Measurements from ENCODE around the gene ADCY7. TPM values are rescaled to one million over a fixed set of nuclear protein-coding genes. Genes with fewer than 3 reads are reported as not detected.

Gene ADCY7
- total and polyA plus RNA-seq, 9 of the 15 experiments (the other 6 are each of a cell fraction or from before 2014, with no cell fraction given): 2.3 to 108 (median 28.6) TPM

- BruUV-seq (replicated peaks): no TSS peak
- ATAC-seq: peak; percentile 4; the same call in 2 of the 3 replicates
- Histone ChIP-seq H3K9me1 (ENCODE audit: control insufficient read depth, insufficient read depth, low read length) (no peaks in the 10 kb centered on the region), H3K9me3 (replicated peaks; ENCODE audit: control insufficient read depth, insufficient read depth, low read depth, low read length) (no peaks in the 10 kb centered on the region), H3K4me1 (replicated peaks in 1 of 2; ENCODE audit: control insufficient read depth in 2 of 2, insufficient read depth in 2 of 2, low read length in 2 of 2) (peaks cover 67 to 82% of the 10 kb centered on the region in 2 experiments), H3K79me2 (ENCODE audit: control insufficient read depth, insufficient read depth, low read length) (peaks cover 82% of the 10 kb centered on the region), H3K27me3 (ENCODE audit: control insufficient read depth in 2 of 2, insufficient read depth in 2 of 2, low read length in 2 of 2) (no peaks in the 10 kb centered on the region), H2AFZ (ENCODE audit: low read depth, low read length) (peak overlapping the region; percentile 85), H3K36me3 (ENCODE audit: control insufficient read depth, insufficient read depth, low read length) (peaks cover 3% of the 10 kb centered on the region; the same call in 1 of the 3 replicates), H3K9ac (ENCODE audit: insufficient read depth in 1 of 2, low read depth in 2 of 2, low read length in 2 of 2) (peak overlapping the region; percentile 80 to 85; a peak in 3 of 4 replicates), H3K4me3 (peak overlapping the region; percentile 21; the same call in 1 of the 2 replicates), H3K27ac (ENCODE audit: extremely low read depth, low read depth, low read length) (peak overlapping the region; percentile 91), H3K4me2 (ENCODE audit: insufficient read depth, low read length) (peak overlapping the region; percentile 80), H4K20me1 (replicated peaks; ENCODE audit: control insufficient read depth, insufficient read depth, low read length) (no peaks in the 10 kb centered on the region)
- peak in 1 of 4 experiments; percentile 56 for DNase-seq (ENCODE audit: extremely low read depth in 1 of 4, low spot score in 3 of 4)
- FAIRE-seq: no peak
- ChIA-PET POLR2A (interaction anchor here (0.6 to 3.8 kb wide), 4 partner anchors 9 to 14 kb away, joined by 4 to 34 read pairs (median 18); no protein-coding TSS in a partner anchor), CTCF (ENCODE audit: low intra/inter-chr PET ratio) (interaction anchor here (0.7 kb wide), 1 partner anchor 94 kb away, joined by 4 read pairs; no protein-coding TSS in a partner anchor)
- intact Hi-C loops (cut with micrococcal nuclease): no loop called here
- in situ Hi-C loops (cut with MboI): loop anchor here (25.0 kb wide), 1 partner anchor 1652 kb away; the partner anchor contains the start of gene N4BP1
- WGBS (ENCODE audit: insufficient coverage, low coverage, missing lambda C conversion rate): 7% methylated on average over 7 of the region's 8 CpGs
- TF ChIP-seq ZNF143 (CRISPR knock-in tag; IDR thresholded peaks at IDR 0.05) (no peak), SMARCE1 (IDR thresholded peaks at IDR 0.05) (no peak), GTF3C2 (IDR thresholded peaks at IDR 0.05; ENCODE audit: borderline replicate concordance, extremely low read depth, insufficient read length) (no peak), FOXO4 (CRISPR knock-in tag; IDR thresholded peaks at IDR 0.05) (no peak), ADNP (tag; IDR thresholded peaks at IDR 0.05) (0 out of 2 replicates have a peak, but pooled peaks have one; percentile 15), ZNF253 (CRISPR knock-in tag; conservative IDR thresholded peaks at IDR 0.05) (no peak), BRD9 (IDR thresholded peaks at IDR 0.05; ENCODE audit: low read depth, partially characterized antibody) (peak; percentile 56), POLR2AphosphoS2 (IDR thresholded peaks at IDR 0.05; ENCODE audit: low read length) (no peak), SETDB1 (IDR thresholded peaks at IDR 0.05; ENCODE audit: low read length) (no peak), CBX2 (IDR thresholded peaks at IDR 0.05; ENCODE audit: insufficient read depth, low read length, poor library complexity, severe bottlenecking) (no peak), HMGXB4 (CRISPR knock-in tag; IDR thresholded peaks at IDR 0.05) (no peak), SRF (CRISPR knock-in tag; IDR thresholded peaks at IDR 0.05) (no peak), ESRRA (IDR thresholded peaks at IDR 0.05; ENCODE audit: borderline replicate concordance, low read depth) (no peak), ZNF165 (CRISPR knock-in tag; IDR thresholded peaks at IDR 0.05; ENCODE audit: borderline replicate concordance) (no peak)
These were observed 2.1 kb upstream of the ADCY7 start for GRCh38 chr16:50263940-50264929.
